H1 (cell line): ENCODE data around the gene VPS54. TPM values are rescaled to one million over a fixed set of nuclear protein-coding genes. Genes with fewer than 3 reads are reported as not detected.

Experiments
- CTCF ChIA-PET: fragments of 300-600 bp; sonication (Branson Sonifier 250); formaldehyde crosslinking; loops from one replicate; lab custom pipeline; 2021; ENCODE audit not compliant: partially characterized antibody; lab: Charles Lee
- POLR2A ChIA-PET: fragments of 300-600 bp; sonication (Branson Sonifier 250); formaldehyde crosslinking; loops from one replicate; lab custom pipeline; 2021; ENCODE audit warnings: inconsistent platforms; ENCODE audit not compliant: partially characterized antibody; lab: Charles Lee
- DNase-seq, 2 experiments: peaks; one replicate each; pipeline versions ENCODE4 v3.0.0 to v3.0.0-alpha.2; 2010 to 2022; ENCODE audit warnings: low spot score in 2 of 2, low read depth in 1 of 2, mixed read lengths in 1 of 2
- FAIRE-seq: peaks from 2 replicates; lab custom pipeline; 2011; peaks lifted over from hg19 to GRCh38; lab: Jason Lieb, UNC
- H2AFZ ChIP-seq: 2 replicates; pipeline ENCODE4 v1.8.1; 2012; ENCODE audit warnings: low read length, inconsistent platforms
- H2AK5ac ChIP-seq: 2 replicates; pipeline ENCODE4 v1.6.1; 2013; ENCODE audit warnings: low read depth, low read length
- H2BK120ac ChIP-seq: replicated peaks from 2 replicates; pipeline ENCODE3; 2013; ENCODE audit warnings: low read depth, low read length, inconsistent platforms
- H2BK12ac ChIP-seq: 2 replicates; pipeline ENCODE4 v1.6.1; 2013; ENCODE audit warnings: low read depth, low read length
- H2BK15ac ChIP-seq: 2 replicates; pipeline ENCODE4 v1.6.1; 2013; ENCODE audit warnings: low read length
- H2BK20ac ChIP-seq: 2 replicates; pipeline ENCODE4 v1.6.1; 2013; ENCODE audit warnings: low read length
- H2BK5ac ChIP-seq: 2 replicates; pipeline ENCODE4 v1.6.1; 2013; ENCODE audit warnings: low read depth, low read length
- H3K14ac ChIP-seq: 2 replicates; pipeline ENCODE4 v1.6.1; 2013; ENCODE audit warnings: inconsistent platforms; ENCODE audit not compliant: insufficient read length
- H3K18ac ChIP-seq: 2 replicates; pipeline ENCODE4 v1.6.1; 2013; ENCODE audit warnings: low read length; ENCODE audit errors: extremely low read depth
- H3K23ac ChIP-seq: 2 replicates; pipeline ENCODE4 v1.6.1; 2013; ENCODE audit warnings: inconsistent platforms; ENCODE audit not compliant: insufficient read length
- H3K23me2 ChIP-seq: 2 replicates; pipeline ENCODE4 v1.6.1; 2013; ENCODE audit warnings: low read depth, low read length
- H3K27ac ChIP-seq: 2 replicates; pipeline ENCODE4 v1.6.1; 2011; ENCODE audit warnings: low read depth, low read length, inconsistent platforms
- H3K27me3 ChIP-seq, 4 experiments: replicated peaks in 1 of 4; 1 replicate in 1 of 4; 2 replicates in 3 of 4; pipeline versions ENCODE4 v1.6.1 to v1.8.1; 2011 to 2013; ENCODE audit warnings: low read length in 3 of 4, mild to moderate bottlenecking in 3 of 4, inconsistent platforms in 2 of 4, mixed read lengths in 2 of 4, moderate library complexity in 1 of 4; ENCODE audit not compliant: control insufficient read depth in 3 of 4, insufficient read depth in 3 of 4; ENCODE audit errors: extremely low read depth in 1 of 4
- H3K36me3 ChIP-seq, 4 experiments: 2 replicates each; pipeline versions ENCODE4 v1.6.1 to v1.8.1; 2011 to 2013; ENCODE audit warnings: mild to moderate bottlenecking in 4 of 4, low read length in 3 of 4, moderate library complexity in 2 of 4, control low read depth in 1 of 4, inconsistent platforms in 1 of 4; ENCODE audit not compliant: insufficient read depth in 4 of 4, control insufficient read depth in 2 of 4
- H3K4ac ChIP-seq: replicated peaks from 2 replicates; pipeline ENCODE3; 2013; ENCODE audit warnings: low read length, low read depth, mixed read lengths, inconsistent platforms; ENCODE audit not compliant: insufficient read length
- H3K4me1 ChIP-seq, 4 experiments: replicated peaks in 1 of 4; 1 replicate in 1 of 4; 2 replicates in 3 of 4; pipeline versions ENCODE4 v1.6.1 to v1.8.1; 2011 to 2013; ENCODE audit warnings: low read length in 3 of 4, inconsistent platforms in 2 of 4, mixed read lengths in 1 of 4; ENCODE audit not compliant: insufficient read depth in 4 of 4, control insufficient read depth in 3 of 4
- H3K4me2 ChIP-seq, 2 experiments: 2 replicates each; pipeline versions ENCODE4 v1.6.1 to v1.8.1; 2011 to 2013; ENCODE audit warnings: low read depth in 2 of 2, low read length in 2 of 2, control low read depth in 1 of 2, inconsistent platforms in 1 of 2, mild to moderate bottlenecking in 1 of 2; ENCODE audit not compliant: insufficient read depth in 1 of 2
- H3K4me3 ChIP-seq, 4 experiments: fragments of 200-600, 300-600 bp in 1 of 4; sonication (generic), shearing (Covaris generic), sonication (Bioruptor Twin) in 1 of 4; 2 replicates each; pipeline versions ENCODE4 v1.5.1 to v1.8.1; 2011 to 2016; ENCODE audit warnings: low read length in 4 of 4, low read depth in 3 of 4, control low read depth in 2 of 4, inconsistent platforms in 2 of 4, mild to moderate bottlenecking in 2 of 4, mixed read lengths in 1 of 4, moderate library complexity in 1 of 4; ENCODE audit not compliant: insufficient read depth in 2 of 4; ENCODE audit errors: extremely low read depth in 1 of 4
- H3K56ac ChIP-seq: replicated peaks from 2 replicates; pipeline ENCODE3; 2013; ENCODE audit warnings: low read depth, mild to moderate bottlenecking, mixed read lengths, low read length, inconsistent platforms; ENCODE audit not compliant: insufficient read length
- H3K79me1 ChIP-seq: 2 replicates; pipeline ENCODE4 v1.6.1; 2013; ENCODE audit warnings: low read depth, low read length, control low read depth
- H3K79me2 ChIP-seq, 2 experiments: 2 replicates each; pipeline versions ENCODE4 v1.6.1 to v1.8.1; 2012 to 2013; ENCODE audit warnings: low read length in 2 of 2, mild to moderate bottlenecking in 2 of 2, inconsistent platforms in 1 of 2; ENCODE audit not compliant: insufficient read depth in 2 of 2, control insufficient read depth in 1 of 2
- H3K9ac ChIP-seq, 4 experiments: replicated peaks in 1 of 4; 1 replicate in 1 of 4; 2 replicates in 3 of 4; pipeline versions ENCODE4 v1.6.1 to v1.8.1; 2011 to 2013; ENCODE audit warnings: low read depth in 3 of 4, low read length in 3 of 4, control low read depth in 2 of 4, mild to moderate bottlenecking in 2 of 4, moderate library complexity in 2 of 4, inconsistent platforms in 1 of 4; ENCODE audit errors: extremely low read depth in 1 of 4
- H3K9me3 ChIP-seq, 2 experiments: 2 replicates each; pipeline versions ENCODE4 v1.6.1 to v1.8.1; 2012 to 2013; ENCODE audit warnings: mild to moderate bottlenecking in 2 of 2, moderate library complexity in 2 of 2, control low read depth in 1 of 2, inconsistent platforms in 1 of 2, low read depth in 1 of 2, low read length in 1 of 2, mixed read lengths in 1 of 2; ENCODE audit not compliant: insufficient read depth in 2 of 2
- H4K20me1 ChIP-seq, 2 experiments: replicated peaks in 1 of 2; 2 replicates each; pipeline versions ENCODE3 to v1.8.1; 2011 to 2013; ENCODE audit warnings: inconsistent platforms in 2 of 2, low read length in 2 of 2, mild to moderate bottlenecking in 1 of 2; ENCODE audit not compliant: insufficient read depth in 2 of 2, control insufficient read depth in 1 of 2
- H4K5ac ChIP-seq: 2 replicates; pipeline ENCODE4 v1.6.1; 2013; ENCODE audit warnings: low read length, low read depth, mixed read lengths, inconsistent platforms; ENCODE audit not compliant: insufficient read length
- H4K8ac ChIP-seq: 2 replicates; pipeline ENCODE4 v1.8.0; 2013; ENCODE audit warnings: mild to moderate bottlenecking, moderate library complexity, low read length, inconsistent platforms; ENCODE audit not compliant: insufficient read depth; ENCODE audit errors: extremely low read depth
- H4K91ac ChIP-seq: replicated peaks from 2 replicates; pipeline ENCODE3; 2013; ENCODE audit warnings: low read length, mixed read lengths, inconsistent platforms; ENCODE audit not compliant: insufficient read length
- BCL11A ChIP-seq, 2 experiments: IDR thresholded peaks; one replicate each; pipeline ENCODE4 v1.6.1; 2011; ENCODE audit warnings: low read depth in 2 of 2, low read length in 2 of 2, mild to moderate bottlenecking in 2 of 2
- POU5F1 ChIP-seq: IDR thresholded peaks from 2 replicates; pipeline ENCODE4 v1.6.1; 2011; ENCODE audit warnings: low read depth, mild to moderate bottlenecking, low read length, moderate library complexity
- WGBS, 2 experiments: shearing (Covaris generic) in 1 of 2; methylation state at CpG; one replicate each; pipeline versions ENCODE4 v1.1.6 to v1.1.7; 2013 to 2015; ENCODE audit warnings: low lambda C conversion rate in 2 of 2, mixed read lengths in 2 of 2, inconsistent platforms in 1 of 2, low coverage in 1 of 2, missing lambda C conversion rate in 1 of 2; ENCODE audit not compliant: insufficient replicate concordance in 2 of 2, insufficient coverage in 1 of 2, insufficient read length in 1 of 2; ENCODE audit errors: extremely low coverage in 1 of 2, missing lambda C conversion rate in 1 of 2; 5-methylcytosine and 5-hydroxymethylcytosine counted together
- polyA plus RNA-seq, 7 experiments: library from polyadenylated mRNA; depleted of rRNA in 3 of 7; stranded (reverse) in 5 of 7; unstranded in 2 of 7; fragments of >200 nt in 5 of 7; fragments of 200-250 nt in 2 of 7; gene quantifications; 1 replicate in 5 of 7; 2 replicates in 1 of 7; 4 replicates in 1 of 7; pipeline versions ENCODE4 v1.2.1 to v1.2.3, GENCODE V29; 2011 to 2013; ENCODE audit warnings: missing spikeins in 2 of 7, mixed read lengths in 2 of 7
- total RNA-seq: library from RNA; stranded (reverse); fragmentation: NEBNext Ultra II Directional; extraction: Animal tissue kit (Norgen Biotek cat#: 25700); gene quantifications from 2 replicates; pipeline ENCODE4 v1.2.1, GENCODE V29; 2021

VPS54 gene
- total and polyA plus RNA-seq, 2 of the 8 experiments (the other 6 are each of a cell fraction or from before 2014, with no cell fraction given): 3.6 to 13.2 TPM

- Histone ChIP-seq H3K23me2 (no peaks in the 10 kb centered on the region), H4K5ac (no peak overlapping the region), H2AFZ (no peak overlapping the region), H3K27ac (no peak overlapping the region), H3K9ac (no peak overlapping the region), H2BK15ac (no peak overlapping the region), H4K8ac (no peak overlapping the region), H3K4ac (no peak overlapping the region), H3K18ac (no peak overlapping the region), H3K36me3 (peaks cover 0 to 27% (median 4%) of the 10 kb centered on the region in 4 experiments; a peak in 3 of 8 replicates), H3K79me2 (no peaks in the 10 kb centered on the region), H3K56ac (no peak overlapping the region), H3K27me3 (no peaks in the 10 kb centered on the region), H3K4me3 (no peak overlapping the region), H2BK12ac (no peak overlapping the region), H3K14ac (no peak overlapping the region), H2BK20ac (no peak overlapping the region), H2BK120ac (no peak overlapping the region), H4K91ac (no peak overlapping the region), H2BK5ac (no peak overlapping the region), H3K4me1 (no peaks in the 10 kb centered on the region), H2AK5ac (no peak overlapping the region), H3K79me1 (no peaks in the 10 kb centered on the region), H4K20me1 (no peaks in the 10 kb centered on the region), H3K9me3 (peaks cover 3 to 6% of the 10 kb centered on the region in 2 experiments; a peak in 2 of 4 replicates), H3K23ac (no peak overlapping the region), H3K4me2 (no peak overlapping the region)
- WGBS, 2 experiments: 93% methylated on average over 1 of the region's 1 CpG; no CpG with 5 or more reads in 1 of the 2 experiments
- ChIA-PET CTCF (interaction anchor here (0.6 to 1.3 kb wide), 4 partner anchors 10 to 695 kb away, joined by 3 to 4 read pairs (median 3); no protein-coding TSS in a partner anchor), POLR2A (interaction anchor here (0.6 to 1.2 kb wide), 3 partner anchors 23 to 310 kb away, joined by 3 to 5 read pairs (median 4); partner anchors contain the start of gene MDH1)
- FAIRE-seq (no peak), DNase-seq (no peak)
- TF ChIP-seq BCL11A (IDR thresholded peaks at IDR 0.05; ENCODE audit: low read depth in 2 of 2, low read length in 2 of 2) (no peak), POU5F1 (no peak)
Observed at GRCh38 chr2:63899639-63900038, 119.6 kb downstream of the VPS54 start.
